Stimulated activated CD8-positive, alpha-beta memory T cell treated with anti-CD3 and anti-CD28 coated beads, Interleukin-15, amount 100 ng/mL, for 24 hours (primary cell): ENCODE results near the gene SH3RF3.
"Not testable (repeated sequence)": the region's sequence is repeated elsewhere in the genome, so short reads cannot be mapped to it uniquely, and the experiment has no call there.

Source experiments
- DNase-seq: peaks from one replicate; pipeline ENCODE4 v3.0.0-alpha.2; 2020; ENCODE audit warnings: low read depth

SH3RF3 gene

GRCh38 chr2:109527846-109528705, 399.1 kb downstream of the SH3RF3 start:
- no peak for DNase-seq

DNA sequence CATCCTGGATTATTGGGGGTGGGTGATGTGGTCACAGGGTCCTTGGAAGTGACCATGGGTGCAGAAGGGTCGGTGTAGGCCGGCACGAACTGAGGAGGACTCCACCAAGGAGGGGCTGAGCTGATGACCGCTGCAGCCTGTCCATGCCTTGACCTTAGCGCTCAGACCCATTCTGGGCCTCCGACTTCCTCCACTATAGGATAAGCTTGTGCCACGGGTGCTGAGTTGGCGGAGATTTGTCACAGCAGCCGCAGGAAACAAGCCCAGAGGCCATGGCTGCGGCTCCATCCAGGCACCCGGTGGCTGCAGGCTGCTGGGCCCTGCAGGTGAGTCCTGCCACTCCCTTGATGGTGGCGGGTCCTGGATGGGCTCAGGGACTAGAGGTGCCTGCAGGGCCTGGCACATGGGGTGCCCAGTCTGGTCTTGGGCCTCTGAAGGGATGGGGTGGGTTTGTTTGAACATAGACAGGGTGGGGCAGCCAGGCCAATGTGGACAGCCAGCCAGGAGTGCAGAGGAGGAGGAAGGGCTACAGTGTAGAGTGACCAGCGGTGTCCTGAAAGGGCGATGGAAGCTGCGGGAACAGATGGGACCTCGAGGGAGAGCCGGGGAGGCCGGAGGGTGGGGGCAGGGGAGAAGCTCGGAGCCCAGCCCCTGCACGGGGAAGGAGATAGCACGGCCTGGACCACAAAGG, 400.0 kb downstream of the SH3RF3 start:
- no peak for DNase-seq

GRCh38 chr2:109529532-109530449, 400.8 kb downstream of the SH3RF3 start:
- no peak for DNase-seq

DNA sequence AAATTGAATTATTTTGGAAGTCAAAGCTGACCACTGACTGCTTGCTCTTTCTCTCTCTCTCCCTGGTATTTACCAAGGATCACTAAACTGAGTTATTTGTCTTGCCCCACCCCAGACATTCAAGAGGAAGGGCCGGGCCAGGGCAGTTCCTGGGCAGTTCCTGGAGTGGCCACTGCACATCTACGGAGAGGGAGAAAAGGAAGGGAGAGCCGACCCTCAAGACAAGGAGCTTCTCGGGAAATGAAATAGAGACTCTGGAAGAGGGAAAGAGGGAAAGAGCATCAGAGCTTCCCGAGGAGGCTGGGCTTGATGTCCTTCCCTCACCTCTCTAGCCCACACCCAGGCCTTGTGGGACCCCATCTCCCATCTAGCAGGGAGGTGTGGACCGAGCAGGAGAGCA, 401.7 kb downstream of the SH3RF3 start:
- DNase-seq, result no peak

- DNase-seq, result no peak
Observed at GRCh38 chr2:109531221-109531620, 402.2 kb downstream of the SH3RF3 start.

GRCh38 chr2:109531896-109532727, 403.1 kb downstream of the SH3RF3 start:
- no peak for DNase-seq

DNA sequence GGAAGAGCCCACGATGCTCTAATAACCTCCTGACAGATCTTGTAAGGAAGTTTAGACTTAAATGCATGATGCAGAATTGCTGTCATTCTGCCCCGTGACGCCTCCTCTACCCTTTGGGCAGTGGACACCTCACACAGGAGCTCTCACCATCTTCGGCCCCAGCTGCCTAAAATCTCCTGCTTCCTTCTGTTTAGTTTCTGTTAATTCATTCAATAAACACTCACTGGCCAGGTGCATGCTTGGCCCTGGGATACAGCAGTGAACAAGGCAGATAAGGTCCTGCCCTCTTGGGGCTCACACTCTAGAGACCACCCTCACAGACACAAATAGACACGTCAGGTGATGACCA, 403.7 kb downstream of the SH3RF3 start:
- no peak for DNase-seq

- DNase-seq, result no peak
Observed at GRCh38 chr2:109533823-109534222, 404.8 kb downstream of the SH3RF3 start.

- DNase-seq, result no peak
Observed at GRCh38 chr2:109535217-109535946, 406.4 kb downstream of the SH3RF3 start.

DNA sequence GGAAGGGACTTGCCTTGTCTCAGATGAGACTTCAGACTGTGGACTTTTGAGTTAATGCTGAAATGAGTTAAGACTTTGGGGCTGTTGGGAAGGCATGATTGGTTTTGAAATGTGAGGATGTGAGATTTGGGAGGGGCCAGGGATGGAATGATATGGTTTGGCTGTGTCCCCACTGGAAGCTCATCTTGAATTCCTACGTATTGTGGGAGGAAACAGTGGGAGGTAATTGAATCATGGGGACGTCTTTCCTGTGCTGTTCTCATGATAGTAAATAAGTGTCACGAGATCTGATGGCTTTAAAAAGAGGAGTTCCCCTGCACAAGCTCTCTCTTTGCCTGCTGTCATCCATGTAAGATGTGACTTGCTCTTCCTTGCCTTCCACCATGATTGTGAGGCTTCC, 407.6 kb downstream of the SH3RF3 start:
- not testable (repeated sequence) for DNase-seq

GRCh38 chr2:109537565-109538222, 408.7 kb downstream of the SH3RF3 start:
- DNase-seq, result no peak

DNA sequence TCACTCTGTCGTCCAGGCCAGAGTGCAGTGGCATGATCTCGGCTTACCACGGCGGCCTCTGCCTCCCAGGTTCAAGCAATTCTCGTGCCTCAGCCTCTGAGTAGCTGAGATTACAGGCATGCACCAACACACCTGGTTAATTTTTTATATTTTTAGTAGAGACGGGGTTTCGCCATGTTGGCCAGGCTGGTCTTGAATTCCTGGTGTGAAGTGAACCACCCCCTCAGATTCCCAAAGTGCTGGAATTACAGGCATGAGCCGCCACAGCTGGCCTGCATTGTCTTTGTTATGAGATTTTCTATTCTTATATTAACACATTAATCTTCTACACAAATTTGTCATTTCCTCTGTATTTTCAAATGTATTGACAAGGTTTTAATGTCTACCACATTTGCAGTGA, 409.5 kb downstream of the SH3RF3 start:
- DNase-seq, result no peak

GRCh38 chr2:109542384-109542783, 413.4 kb downstream of the SH3RF3 start:
- no peak for DNase-seq

GRCh38 chr2:109545828-109546713, 417.1 kb downstream of the SH3RF3 start:
- peak; percentile 34 for DNase-seq

DNA sequence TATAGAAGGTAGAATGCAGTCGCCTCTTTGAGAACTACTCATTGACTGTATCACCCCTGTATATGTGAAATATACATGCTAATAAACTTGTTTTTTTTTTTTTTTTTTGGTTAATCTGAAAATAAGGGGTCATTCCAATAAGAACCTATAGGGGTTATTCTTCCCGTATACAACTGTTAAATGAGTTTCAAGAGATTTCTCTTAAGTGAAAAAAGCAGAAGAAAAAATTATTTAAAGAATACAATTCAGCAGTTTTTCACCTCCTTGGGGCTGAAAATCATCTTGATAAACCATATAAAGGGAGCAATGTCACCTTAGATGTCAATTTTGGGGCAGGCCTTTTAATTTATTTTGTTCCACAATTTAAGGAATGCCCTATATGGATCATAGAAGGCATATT, 418.3 kb downstream of the SH3RF3 start:
- DNase-seq, result no peak

- DNase-seq, result no peak
Observed at GRCh38 chr2:109549016-109549590, 420.1 kb downstream of the SH3RF3 start.
